NOMO-1 (cell line): Measurements from ENCODE around the gene WWC1.

ENCODE experiments used
- DNase-seq, 2 experiments: peaks; one replicate each; lab custom pipeline; 2025; ENCODE audit not compliant: unreplicated experiment in 2 of 2; lab: John Stamatoyannopoulos, UW

WWC1 gene

GRCh38 chr5:168474319-168474718 is 182.9 kb downstream of the WWC1 start:
- DNase-seq: no peak

DNA sequence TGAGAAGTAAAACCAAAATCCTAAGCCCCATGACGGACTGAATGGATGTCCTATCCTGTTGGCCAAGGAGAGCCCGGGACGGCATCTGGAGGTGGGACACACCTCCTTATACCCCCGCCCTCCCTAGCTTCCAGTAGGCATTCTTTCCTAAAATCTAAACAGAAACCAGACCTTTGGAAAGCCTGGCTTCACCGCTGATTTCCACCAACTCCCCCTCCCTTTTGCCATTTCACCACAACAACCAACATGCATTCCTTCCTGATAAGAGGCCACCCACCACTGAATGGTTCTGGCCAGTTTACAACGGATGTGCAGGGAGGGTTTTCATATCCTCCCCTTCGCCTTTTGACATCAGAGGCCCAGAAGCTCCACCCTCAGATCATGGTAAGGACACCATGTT is 185.6 kb downstream of the WWC1 start:
- DNase-seq: no peak

DNA sequence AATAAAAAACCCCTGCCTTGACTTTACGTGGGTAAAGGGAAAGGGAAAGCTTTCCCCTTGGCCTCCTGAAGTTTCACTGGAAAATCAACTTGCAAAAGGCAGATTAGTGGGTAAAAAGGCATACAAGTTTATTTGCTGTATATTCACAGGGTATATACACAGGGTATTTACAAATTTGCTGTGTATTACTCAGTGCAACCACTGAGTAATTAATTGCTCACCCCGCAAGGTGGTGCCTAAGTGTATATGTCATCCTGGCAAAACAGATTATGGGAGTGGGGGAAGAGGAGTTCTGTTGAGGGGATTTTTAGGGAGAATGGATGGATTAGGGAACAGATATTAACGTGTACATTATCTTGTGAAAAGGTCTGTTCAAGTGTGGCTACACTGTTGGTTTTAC is 187.7 kb downstream of the WWC1 start:
- DNase-seq: no peak

DNA sequence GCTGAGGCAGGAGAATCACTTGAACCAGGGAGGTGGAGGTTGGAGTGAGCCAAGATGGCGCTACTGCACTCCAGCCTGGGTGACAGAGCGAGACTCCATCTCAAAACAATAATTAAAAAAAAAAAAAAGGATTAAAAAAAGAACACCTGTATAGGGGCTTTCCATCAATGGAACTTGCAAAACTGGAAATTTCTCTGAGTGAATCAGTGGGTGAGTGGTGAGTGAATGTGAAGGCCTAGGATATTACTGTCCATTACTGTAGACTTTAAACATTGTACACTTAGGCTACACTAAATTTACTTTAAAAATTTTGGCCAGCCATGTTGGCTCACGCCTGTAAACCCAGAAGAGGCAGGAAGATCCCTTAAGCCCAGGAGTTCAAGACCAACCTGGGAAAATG is 189.2 kb downstream of the WWC1 start:
- DNase-seq: no peak

DNA sequence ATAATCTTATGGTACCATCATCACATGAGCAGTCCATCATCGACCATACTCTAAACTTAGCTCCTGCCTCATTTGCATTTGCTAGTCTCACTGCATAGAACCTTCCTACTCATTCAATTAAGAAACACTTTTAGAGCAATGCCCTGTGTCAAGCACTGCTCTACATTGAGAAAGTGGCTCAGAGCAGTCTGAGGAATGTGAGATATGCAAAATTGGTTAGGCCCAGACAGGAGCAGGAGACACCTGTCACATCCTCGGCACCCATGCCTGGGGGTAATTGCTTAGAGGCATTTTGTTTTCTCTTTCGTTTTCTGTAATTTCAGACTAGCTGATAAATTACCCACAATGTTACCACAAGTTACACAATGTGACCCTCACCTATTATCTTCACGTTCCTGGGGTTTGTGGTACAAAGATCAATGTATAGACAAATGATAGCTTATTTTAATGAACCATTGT is 189.9 kb downstream of the WWC1 start:
- DNase-seq: no peak

DNA sequence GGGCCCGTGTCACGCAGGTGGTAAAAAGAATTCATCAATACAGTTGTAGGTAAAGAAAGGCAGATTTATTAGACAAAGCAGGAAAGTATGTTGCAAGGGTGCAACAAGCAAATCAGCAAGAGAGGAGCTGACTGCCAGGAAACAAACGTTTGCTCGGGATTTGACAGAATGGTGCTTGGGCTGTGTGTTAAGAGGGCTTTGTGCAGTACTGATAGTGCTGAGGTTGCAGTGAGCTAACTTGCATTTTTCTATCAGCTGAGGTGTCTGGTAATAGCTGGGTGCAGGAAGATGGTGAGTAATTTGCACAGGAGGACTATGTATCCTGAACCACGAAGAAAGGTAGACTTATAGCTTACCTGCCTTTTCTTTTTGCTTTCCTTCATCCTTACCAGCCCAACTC is 190.9 kb downstream of the WWC1 start:
- no peak for DNase-seq

- peak; percentile 88 to 90 for DNase-seq
Observed at GRCh38 chr5:168486136-168486879, 194.9 kb downstream of the WWC1 start, which contains the start of gene RARS1. Gene RARS1 (plus strand): TSS chr5:168486471. CDS start chr5:168486499, 28 bp downstream.

- no peak for DNase-seq
Observed at GRCh38 chr5:168489059-168489458, 197.6 kb downstream of the WWC1 start.

- DNase-seq: no peak
Observed at GRCh38 chr5:168494057-168494555, 202.7 kb downstream of the WWC1 start.

- no peak for DNase-seq
Observed at GRCh38 chr5:168502563-168503237, 211.3 kb downstream of the WWC1 start.

DNA sequence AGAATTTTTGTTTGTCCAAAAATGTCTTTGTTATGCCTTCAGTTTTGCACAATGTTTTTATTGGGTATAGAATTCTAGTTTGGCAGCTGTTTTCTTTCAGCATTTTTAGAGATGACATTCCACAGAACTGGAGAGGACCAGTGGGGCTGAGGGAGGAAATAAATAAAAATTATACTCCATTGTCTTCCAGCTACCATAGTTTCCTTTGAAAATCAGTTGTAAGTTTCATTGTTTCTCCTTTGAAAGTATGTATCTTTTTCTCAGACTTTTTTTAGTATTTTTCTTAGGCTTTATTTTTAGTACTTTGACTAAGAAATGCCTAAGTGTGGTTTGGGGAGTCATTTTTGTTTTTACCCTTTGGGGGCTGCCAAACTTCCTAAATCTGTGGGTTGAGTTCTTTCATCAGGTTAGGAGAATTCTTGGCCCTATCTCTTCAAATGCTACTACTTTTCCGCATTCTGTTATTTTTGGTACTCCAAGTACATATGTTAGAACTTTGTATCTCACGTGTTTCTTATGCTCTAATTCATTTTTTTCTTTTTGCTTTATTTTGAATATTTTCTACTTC is 222.5 kb downstream of the WWC1 start:
- no peak for DNase-seq
